Neural cell (in vitro differentiated cells): Measurements from ENCODE around the gene DSTN. TPM values are rescaled to one million over a fixed set of nuclear protein-coding genes. Genes with fewer than 3 reads are reported as not detected.

Experiments used
- H2AFZ ChIP-seq: fragments of 200-600, 300-800 bp; sonication (generic), shearing (Covaris generic); 2 replicates; pipeline ENCODE4 v1.6.0; 2014; ENCODE audit warnings: low read depth, mild to moderate bottlenecking, antibody characterized with exemption, low read length, moderate library complexity
- H3F3A ChIP-seq: fragments of 200-600 bp; shearing (Covaris generic); 2 replicates; pipeline ENCODE4 v1.6.1; 2016; ENCODE audit warnings: mild to moderate bottlenecking, moderate library complexity, mixed read lengths, antibody characterized with exemption, low read length; ENCODE audit not compliant: insufficient read depth, poor library complexity, severe bottlenecking
- H3K27ac ChIP-seq: fragments of 200-600, 300-800 bp; sonication (generic), shearing (Covaris generic); 2 replicates; pipeline ENCODE4 v1.5.1; 2014; ENCODE audit warnings: mild to moderate bottlenecking, low read length, moderate library complexity
- H3K27me3 ChIP-seq: fragments of 300-800, 200-600 bp; sonication (generic), shearing (Covaris generic); 2 replicates; pipeline ENCODE4 v1.6.0; 2014; ENCODE audit warnings: mild to moderate bottlenecking, low read depth, low read length, moderate library complexity; ENCODE audit not compliant: insufficient read depth
- H3K36me3 ChIP-seq: fragments of 300-800, 200-600 bp; sonication (generic), shearing (Covaris generic); 2 replicates; pipeline ENCODE4 v1.5.1; 2014; ENCODE audit warnings: mild to moderate bottlenecking, antibody characterized with exemption, low read length, moderate library complexity; ENCODE audit not compliant: insufficient read depth
- H3K4me2 ChIP-seq: fragments of 300-800, 200-600 bp; sonication (generic), shearing (Covaris generic); 2 replicates; pipeline ENCODE4 v1.6.0; 2014; ENCODE audit warnings: mild to moderate bottlenecking, low read length
- H3K4me3 ChIP-seq: fragments of 300-800, 200-600 bp; sonication (generic), shearing (Covaris generic); 2 replicates; pipeline ENCODE4 v1.5.1; 2014; ENCODE audit warnings: mild to moderate bottlenecking, low read length, moderate library complexity
- H3K79me2 ChIP-seq: fragments of 200-600 bp; shearing (Covaris generic); replicated peaks from 2 replicates; pipeline ENCODE4 v1.6.0; 2014; ENCODE audit warnings: mild to moderate bottlenecking, low read length, moderate library complexity; ENCODE audit not compliant: insufficient read depth
- H3K9ac ChIP-seq: fragments of 300-800, 200-600 bp; sonication (generic), shearing (Covaris generic); 2 replicates; pipeline ENCODE4 v1.6.1; 2016; ENCODE audit warnings: mild to moderate bottlenecking, low read length, mixed read lengths
- H3K9me2 ChIP-seq: fragments of 200-600 bp; shearing (Covaris generic); 2 replicates; pipeline ENCODE4 v1.6.1; 2016; ENCODE audit warnings: mild to moderate bottlenecking, low read length, mixed read lengths; ENCODE audit not compliant: insufficient read depth
- H3K9me3 ChIP-seq: fragments of 200-600, 300-800 bp; sonication (generic), shearing (Covaris generic); 2 replicates; pipeline ENCODE4 v1.6.1; 2016; ENCODE audit warnings: mild to moderate bottlenecking, mixed run types, low read length, moderate library complexity, mixed read lengths
- H4K20me1 ChIP-seq: fragments of 200-600 bp; shearing (Covaris generic); 2 replicates; pipeline ENCODE4 v1.6.1; 2016; ENCODE audit warnings: mild to moderate bottlenecking, mixed run types; ENCODE audit not compliant: insufficient read depth
- EP300 ChIP-seq: fragments of 450-650 bp; conservative IDR thresholded peaks from 2 replicates; pipeline ENCODE4 v1.6.1; 2014; ENCODE audit warnings: antibody characterized with exemption, mild to moderate bottlenecking, moderate library complexity; ENCODE audit not compliant: poor library complexity, severe bottlenecking
- EZH2 ChIP-seq: fragments of 200-600, 300-800 bp; shearing (Covaris generic), sonication (generic); IDR thresholded peaks from 2 replicates; pipeline ENCODE4 v1.6.1; 2014; ENCODE audit warnings: antibody characterized with exemption, low read length, borderline replicate concordance, mild to moderate bottlenecking; ENCODE audit not compliant: insufficient read depth, poor library complexity, severe bottlenecking
- MXI1 ChIP-seq: fragments of 450-650 bp; conservative IDR thresholded peaks from 2 replicates; pipeline ENCODE4 v1.6.1; 2014; ENCODE audit warnings: antibody characterized with exemption, mild to moderate bottlenecking; ENCODE audit not compliant: poor library complexity, severe bottlenecking
- POLR2AphosphoS5 ChIP-seq: IDR thresholded peaks from 2 replicates; pipeline ENCODE4 v1.6.1; 2012
- RAD21 ChIP-seq: fragments of 450-650 bp; conservative IDR thresholded peaks from 2 replicates; pipeline ENCODE4 v1.6.1; 2014; ENCODE audit warnings: antibody characterized with exemption, mild to moderate bottlenecking, moderate library complexity
- SMC3 ChIP-seq: fragments of 450-650 bp; conservative IDR thresholded peaks from 2 replicates; pipeline ENCODE4 v1.6.1; 2014; ENCODE audit warnings: antibody characterized with exemption, mild to moderate bottlenecking, moderate library complexity; ENCODE audit not compliant: poor library complexity
- TAF1 ChIP-seq: IDR thresholded peaks from 2 replicates; pipeline ENCODE4 v1.6.1; 2012; ENCODE audit warnings: low read depth
- polyA plus RNA-seq: library from polyadenylated mRNA; depleted of rRNA; stranded (reverse); fragments of >200 nt; gene quantifications from 2 replicates; pipeline ENCODE4 v1.2.3, GENCODE V29; 2014
- TF ChIP-seq, protein P1 (sequence below): fragments of 450-650 bp; IDR thresholded peaks from 2 replicates; pipeline ENCODE4 v1.5.1; 2014; ENCODE audit warnings: antibody characterized with exemption, mild to moderate bottlenecking, moderate library complexity; ENCODE audit not compliant: poor library complexity, severe bottlenecking
- TF ChIP-seq, protein P2 (sequence below): IDR thresholded peaks from 2 replicates; pipeline ENCODE4 v1.6.1; 2012; ENCODE audit warnings: borderline replicate concordance

The DSTN gene
- polyA plus RNA-seq, 1 donor from 2014 or later, result 276 TPM

DNA sequence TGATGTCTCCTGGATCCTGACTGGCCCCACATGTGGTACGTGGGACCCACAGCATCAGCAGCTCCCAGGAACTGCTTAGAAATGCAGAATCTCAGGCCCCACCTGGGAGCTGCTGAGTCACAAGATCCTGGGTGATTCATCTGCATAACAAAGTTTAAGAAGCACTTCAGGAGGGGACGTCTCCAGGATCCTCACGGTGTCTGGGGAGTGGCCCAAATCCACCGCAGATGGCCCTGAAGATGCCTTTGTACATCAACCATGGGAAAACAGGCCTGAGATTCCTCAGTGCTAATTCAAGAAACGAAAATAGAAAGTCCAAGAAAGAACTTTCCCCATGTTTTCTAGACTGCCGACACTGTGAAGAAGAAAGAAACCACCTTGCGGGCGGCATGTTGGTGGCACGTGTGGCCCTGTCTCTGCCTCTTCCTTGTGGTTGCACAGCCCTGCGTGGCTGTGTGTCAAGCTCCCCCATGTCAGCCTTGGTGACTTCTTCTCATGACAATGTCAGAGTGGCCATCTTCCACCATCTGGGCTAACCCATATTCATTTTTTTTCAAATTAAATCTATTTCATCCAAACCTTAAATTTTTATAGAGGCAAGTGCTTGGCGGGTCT is 86.1 kb downstream of the DSTN start:
- Histone ChIP-seq H3K27ac (no peak overlapping the region), H3K9ac (no peak overlapping the region), H2AFZ (no peak overlapping the region), H3K27me3 (no peaks in the 10 kb centered on the region), H3K9me3 (no peaks in the 10 kb centered on the region), H3K4me3 (no peak overlapping the region), H3F3A (no peaks in the 10 kb centered on the region), H4K20me1 (no peaks in the 10 kb centered on the region), H3K79me2 (no peaks in the 10 kb centered on the region), H3K4me2 (no peak overlapping the region), H3K9me2 (no peaks in the 10 kb centered on the region), H3K36me3 (no peaks in the 10 kb centered on the region)
- TF ChIP-seq, protein P1, sequence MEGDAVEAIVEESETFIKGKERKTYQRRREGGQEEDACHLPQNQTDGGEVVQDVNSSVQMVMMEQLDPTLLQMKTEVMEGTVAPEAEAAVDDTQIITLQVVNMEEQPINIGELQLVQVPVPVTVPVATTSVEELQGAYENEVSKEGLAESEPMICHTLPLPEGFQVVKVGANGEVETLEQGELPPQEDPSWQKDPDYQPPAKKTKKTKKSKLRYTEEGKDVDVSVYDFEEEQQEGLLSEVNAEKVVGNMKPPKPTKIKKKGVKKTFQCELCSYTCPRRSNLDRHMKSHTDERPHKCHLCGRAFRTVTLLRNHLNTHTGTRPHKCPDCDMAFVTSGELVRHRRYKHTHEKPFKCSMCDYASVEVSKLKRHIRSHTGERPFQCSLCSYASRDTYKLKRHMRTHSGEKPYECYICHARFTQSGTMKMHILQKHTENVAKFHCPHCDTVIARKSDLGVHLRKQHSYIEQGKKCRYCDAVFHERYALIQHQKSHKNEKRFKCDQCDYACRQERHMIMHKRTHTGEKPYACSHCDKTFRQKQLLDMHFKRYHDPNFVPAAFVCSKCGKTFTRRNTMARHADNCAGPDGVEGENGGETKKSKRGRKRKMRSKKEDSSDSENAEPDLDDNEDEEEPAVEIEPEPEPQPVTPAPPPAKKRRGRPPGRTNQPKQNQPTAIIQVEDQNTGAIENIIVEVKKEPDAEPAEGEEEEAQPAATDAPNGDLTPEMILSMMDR, result no peak
- TF ChIP-seq EP300 (no peak), EZH2 (no peak), RAD21 (no peak), SMC3 (no peak), TAF1 (no peak), MXI1 (no peak), POLR2AphosphoS5 (no peak)
- TF ChIP-seq, protein P2, sequence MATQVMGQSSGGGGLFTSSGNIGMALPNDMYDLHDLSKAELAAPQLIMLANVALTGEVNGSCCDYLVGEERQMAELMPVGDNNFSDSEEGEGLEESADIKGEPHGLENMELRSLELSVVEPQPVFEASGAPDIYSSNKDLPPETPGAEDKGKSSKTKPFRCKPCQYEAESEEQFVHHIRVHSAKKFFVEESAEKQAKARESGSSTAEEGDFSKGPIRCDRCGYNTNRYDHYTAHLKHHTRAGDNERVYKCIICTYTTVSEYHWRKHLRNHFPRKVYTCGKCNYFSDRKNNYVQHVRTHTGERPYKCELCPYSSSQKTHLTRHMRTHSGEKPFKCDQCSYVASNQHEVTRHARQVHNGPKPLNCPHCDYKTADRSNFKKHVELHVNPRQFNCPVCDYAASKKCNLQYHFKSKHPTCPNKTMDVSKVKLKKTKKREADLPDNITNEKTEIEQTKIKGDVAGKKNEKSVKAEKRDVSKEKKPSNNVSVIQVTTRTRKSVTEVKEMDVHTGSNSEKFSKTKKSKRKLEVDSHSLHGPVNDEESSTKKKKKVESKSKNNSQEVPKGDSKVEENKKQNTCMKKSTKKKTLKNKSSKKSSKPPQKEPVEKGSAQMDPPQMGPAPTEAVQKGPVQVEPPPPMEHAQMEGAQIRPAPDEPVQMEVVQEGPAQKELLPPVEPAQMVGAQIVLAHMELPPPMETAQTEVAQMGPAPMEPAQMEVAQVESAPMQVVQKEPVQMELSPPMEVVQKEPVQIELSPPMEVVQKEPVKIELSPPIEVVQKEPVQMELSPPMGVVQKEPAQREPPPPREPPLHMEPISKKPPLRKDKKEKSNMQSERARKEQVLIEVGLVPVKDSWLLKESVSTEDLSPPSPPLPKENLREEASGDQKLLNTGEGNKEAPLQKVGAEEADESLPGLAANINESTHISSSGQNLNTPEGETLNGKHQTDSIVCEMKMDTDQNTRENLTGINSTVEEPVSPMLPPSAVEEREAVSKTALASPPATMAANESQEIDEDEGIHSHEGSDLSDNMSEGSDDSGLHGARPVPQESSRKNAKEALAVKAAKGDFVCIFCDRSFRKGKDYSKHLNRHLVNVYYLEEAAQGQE, result no peak

DNA sequence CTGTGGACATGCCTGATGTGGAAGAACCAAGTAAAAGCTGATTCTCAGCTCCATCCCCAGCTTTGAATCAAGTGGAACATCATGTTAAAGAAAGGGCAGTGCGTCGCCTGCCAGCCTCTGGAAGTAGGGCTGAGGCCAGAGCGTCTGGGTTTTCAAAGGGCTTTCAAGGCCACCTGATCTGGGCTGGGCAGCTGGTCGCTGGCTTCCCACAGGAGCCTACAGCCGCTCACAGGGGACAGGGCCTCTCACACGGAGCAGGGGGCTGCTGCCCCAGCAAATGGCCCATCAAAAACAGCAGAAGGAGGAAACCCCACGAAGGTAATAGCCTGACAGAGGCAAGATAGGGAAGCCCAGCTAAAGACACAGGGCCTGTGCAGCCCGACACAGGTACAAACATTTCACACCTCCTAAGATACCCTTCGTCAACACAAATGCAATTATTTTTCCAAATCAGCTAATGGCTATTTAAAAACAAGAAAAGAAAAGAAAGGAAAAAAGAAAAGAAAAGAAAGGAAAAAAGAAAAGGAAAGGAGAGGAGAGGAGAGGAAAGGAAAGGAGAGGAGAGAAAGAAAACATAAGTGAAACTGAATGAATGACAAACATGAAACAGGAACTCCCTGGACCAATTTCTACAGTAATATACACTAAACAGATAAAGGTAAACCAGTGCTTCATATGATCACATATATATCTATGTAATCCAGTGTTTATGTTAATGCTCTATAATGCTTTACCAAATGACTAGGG is 87.4 kb downstream of the DSTN start:
- Histone ChIP-seq H3K9me2 (no peaks in the 10 kb centered on the region), H3K27me3 (no peaks in the 10 kb centered on the region), H4K20me1 (no peaks in the 10 kb centered on the region), H3K9ac (no peak overlapping the region), H3K36me3 (no peaks in the 10 kb centered on the region), H3K4me3 (no peak overlapping the region), H3K9me3 (no peaks in the 10 kb centered on the region), H3K79me2 (no peaks in the 10 kb centered on the region), H2AFZ (no peak overlapping the region), H3F3A (no peaks in the 10 kb centered on the region), H3K27ac (no peak overlapping the region), H3K4me2 (no peak overlapping the region)
- TF ChIP-seq, protein P1, result no peak
- no peak for TF ChIP-seq POLR2AphosphoS5
- TF ChIP-seq RAD21, result no peak
- TF ChIP-seq EP300, result no peak
